Coronary artery (tissue), 2 donors: ENCODE results near the gene RIN3.
"Not testable (repeated sequence)": the region's sequence is repeated elsewhere in the genome, so short reads cannot be mapped to it uniquely, and the experiment has no call there.

Source experiments
- DNase-seq: peaks from one replicate; pipeline ENCODE4 v3.0.0-alpha.2; 2017; ENCODE audit warnings: low spot score
- H3K27ac ChIP-seq, 2 donors: fragments of 200-600 bp; sonication (generic); one replicate each; pipeline ENCODE4 v1.5.1; 2016 to 2019
- H3K4me3 ChIP-seq: fragments of 200-600 bp; sonication (generic); 2 replicates; pipeline ENCODE4 v1.5.1; 2016; ENCODE audit warnings: mild to moderate bottlenecking, moderate library complexity
- TF ChIP-seq, protein P1 (sequence below): fragments of 200-600 bp; sonication (generic); IDR thresholded peaks from one replicate; pipeline ENCODE4 v1.5.1; 2019; ENCODE audit warnings: antibody characterized with exemption

RIN3 gene

DNA sequence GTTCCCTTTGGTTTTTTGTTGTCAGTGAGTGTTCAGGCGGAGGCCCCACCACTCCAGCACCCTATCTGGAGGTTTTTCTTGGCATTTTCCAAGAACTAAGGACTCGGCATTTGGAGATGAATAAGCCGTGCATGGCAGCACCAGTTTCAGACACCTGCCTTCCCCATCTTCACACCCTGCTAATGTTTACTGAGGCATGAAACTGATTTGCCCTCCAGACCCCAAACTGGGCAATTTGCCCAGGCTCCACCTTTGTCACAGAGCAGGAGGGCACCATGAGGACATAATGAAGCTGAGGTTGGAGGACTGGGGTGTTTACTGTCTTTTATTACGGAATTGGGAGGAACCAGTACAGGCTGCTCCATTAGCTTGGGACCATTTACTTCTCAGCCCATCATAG, 121.5 kb downstream of the RIN3 start:
- no peak overlapping the region for H3K27ac ChIP-seq
- TF ChIP-seq, protein P1, sequence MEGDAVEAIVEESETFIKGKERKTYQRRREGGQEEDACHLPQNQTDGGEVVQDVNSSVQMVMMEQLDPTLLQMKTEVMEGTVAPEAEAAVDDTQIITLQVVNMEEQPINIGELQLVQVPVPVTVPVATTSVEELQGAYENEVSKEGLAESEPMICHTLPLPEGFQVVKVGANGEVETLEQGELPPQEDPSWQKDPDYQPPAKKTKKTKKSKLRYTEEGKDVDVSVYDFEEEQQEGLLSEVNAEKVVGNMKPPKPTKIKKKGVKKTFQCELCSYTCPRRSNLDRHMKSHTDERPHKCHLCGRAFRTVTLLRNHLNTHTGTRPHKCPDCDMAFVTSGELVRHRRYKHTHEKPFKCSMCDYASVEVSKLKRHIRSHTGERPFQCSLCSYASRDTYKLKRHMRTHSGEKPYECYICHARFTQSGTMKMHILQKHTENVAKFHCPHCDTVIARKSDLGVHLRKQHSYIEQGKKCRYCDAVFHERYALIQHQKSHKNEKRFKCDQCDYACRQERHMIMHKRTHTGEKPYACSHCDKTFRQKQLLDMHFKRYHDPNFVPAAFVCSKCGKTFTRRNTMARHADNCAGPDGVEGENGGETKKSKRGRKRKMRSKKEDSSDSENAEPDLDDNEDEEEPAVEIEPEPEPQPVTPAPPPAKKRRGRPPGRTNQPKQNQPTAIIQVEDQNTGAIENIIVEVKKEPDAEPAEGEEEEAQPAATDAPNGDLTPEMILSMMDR: no peak
- H3K4me3 ChIP-seq: no peak overlapping the region
- no peak for DNase-seq

DNA sequence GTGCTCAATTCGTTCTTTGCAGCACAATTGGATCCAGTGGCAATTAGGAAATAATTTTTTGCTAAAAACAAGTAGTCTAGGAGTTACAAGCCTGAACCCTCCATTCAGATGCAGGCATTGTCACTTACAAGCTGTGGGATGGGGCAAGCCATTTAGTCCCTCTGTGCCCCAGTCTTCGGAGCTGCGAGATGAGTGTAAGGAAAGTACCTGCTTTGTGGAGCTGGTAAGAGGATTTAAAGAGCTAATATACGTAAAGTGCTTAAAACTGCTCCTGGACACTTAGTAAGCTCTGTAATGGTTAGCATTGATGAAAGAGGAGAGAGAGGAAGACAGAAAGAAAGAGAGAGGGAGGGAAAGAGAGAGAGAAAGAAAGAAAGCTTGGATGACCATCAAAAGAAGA, 122.3 kb downstream of the RIN3 start:
- no peak for DNase-seq
- H3K4me3 ChIP-seq: no peak overlapping the region
- TF ChIP-seq, protein P1: no peak
- no peak overlapping the region for H3K27ac ChIP-seq

DNA sequence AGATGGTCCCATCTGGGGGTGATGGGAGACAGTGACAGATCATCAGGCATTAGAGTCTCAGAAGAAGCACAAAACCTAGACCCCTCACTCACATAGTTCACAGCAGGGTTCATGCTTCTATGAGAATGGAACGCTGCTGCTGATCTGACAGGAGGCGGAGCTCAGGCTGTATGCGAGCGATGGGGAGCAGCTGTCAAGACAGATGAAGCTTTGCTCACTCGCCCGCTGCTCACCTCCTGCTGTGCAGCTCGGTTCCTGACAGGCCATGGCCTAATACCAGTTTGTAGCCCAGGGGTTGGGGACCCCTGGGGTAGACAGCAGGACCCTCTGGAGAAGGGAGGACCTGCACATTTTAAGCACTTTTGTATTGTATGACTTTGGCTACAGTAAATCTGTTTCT, 123.6 kb downstream of the RIN3 start:
- no peak for DNase-seq
- no peak overlapping the region for H3K4me3 ChIP-seq
- TF ChIP-seq, protein P1: no peak

DNA sequence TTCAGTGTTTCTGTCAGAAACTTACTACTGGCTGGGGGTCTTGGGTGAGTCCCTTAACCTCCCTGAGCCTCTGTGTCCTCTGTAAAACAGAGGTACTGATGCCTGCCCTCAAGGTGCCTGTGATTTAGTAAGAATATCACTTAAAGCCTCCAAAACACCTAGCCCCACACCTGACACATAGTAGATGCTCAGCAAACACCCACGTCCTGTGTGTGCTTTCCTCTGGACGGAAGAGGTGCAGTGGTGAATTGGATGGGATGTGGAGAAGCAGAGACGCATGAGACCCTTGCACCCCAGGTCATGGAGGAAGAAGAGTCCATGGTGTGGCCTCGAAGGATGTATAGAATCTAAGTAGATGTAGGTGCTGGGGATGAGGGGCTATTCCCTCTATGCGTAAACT, 124.3 kb downstream of the RIN3 start:
- no peak overlapping the region for H3K27ac ChIP-seq
- TF ChIP-seq, protein P1: no peak
- DNase-seq: no peak
- no peak overlapping the region for H3K4me3 ChIP-seq

More for the DNA sequence above, 123.6 kb downstream of the RIN3 start:
- no peak overlapping the region for H3K27ac ChIP-seq

DNA sequence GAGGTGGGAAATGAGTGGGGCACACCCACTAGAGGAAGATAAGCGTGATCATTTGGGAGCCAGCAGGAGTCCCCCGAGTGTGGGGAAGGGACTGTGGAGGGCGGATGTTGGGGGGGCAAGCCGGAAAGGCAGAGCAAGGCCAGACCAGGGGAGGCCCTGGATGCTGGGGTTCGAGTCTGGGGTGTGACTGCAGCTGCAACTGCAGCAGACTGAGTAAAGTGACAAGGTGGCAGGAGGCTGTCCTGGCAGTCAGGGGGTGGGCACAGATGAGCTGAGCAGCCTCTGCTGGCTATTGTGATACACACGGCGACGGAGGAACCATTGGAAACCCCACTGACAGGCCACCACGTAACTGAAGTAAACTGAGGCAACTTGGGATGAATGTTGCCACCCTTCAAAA, 124.7 kb downstream of the RIN3 start:
- TF ChIP-seq, protein P1: no peak
- DNase-seq: no peak

DNA sequence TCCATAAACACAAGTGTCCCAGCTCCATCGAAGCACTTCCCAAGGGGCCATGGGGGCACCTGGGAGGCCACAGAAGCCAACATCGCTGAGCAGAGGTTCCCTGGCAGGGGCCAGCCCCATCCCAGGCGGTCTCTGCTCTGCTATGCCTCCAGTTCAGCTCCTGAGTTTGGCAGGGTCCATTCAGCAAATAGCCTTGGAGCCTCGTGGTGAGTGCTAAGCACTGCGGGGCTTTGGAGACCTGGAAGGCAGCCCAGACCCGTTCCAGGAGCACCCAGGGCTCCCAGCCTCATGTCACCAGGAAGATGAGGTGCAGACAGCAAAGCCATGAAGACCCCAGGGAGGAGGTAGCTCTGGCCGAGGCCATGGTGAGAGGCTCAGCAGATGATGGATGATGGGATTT, 125.3 kb downstream of the RIN3 start:
- peak; percentile 73 for DNase-seq
- H3K27ac ChIP-seq: peak overlapping the region; percentile 39 to 46
- TF ChIP-seq, protein P1: no peak
- no peak overlapping the region for H3K4me3 ChIP-seq

More for the DNA sequence above, 124.7 kb downstream of the RIN3 start:
- H3K27ac ChIP-seq: peak overlapping the region in 1 of 2 donors; percentile 46
- no peak overlapping the region for H3K4me3 ChIP-seq

DNA sequence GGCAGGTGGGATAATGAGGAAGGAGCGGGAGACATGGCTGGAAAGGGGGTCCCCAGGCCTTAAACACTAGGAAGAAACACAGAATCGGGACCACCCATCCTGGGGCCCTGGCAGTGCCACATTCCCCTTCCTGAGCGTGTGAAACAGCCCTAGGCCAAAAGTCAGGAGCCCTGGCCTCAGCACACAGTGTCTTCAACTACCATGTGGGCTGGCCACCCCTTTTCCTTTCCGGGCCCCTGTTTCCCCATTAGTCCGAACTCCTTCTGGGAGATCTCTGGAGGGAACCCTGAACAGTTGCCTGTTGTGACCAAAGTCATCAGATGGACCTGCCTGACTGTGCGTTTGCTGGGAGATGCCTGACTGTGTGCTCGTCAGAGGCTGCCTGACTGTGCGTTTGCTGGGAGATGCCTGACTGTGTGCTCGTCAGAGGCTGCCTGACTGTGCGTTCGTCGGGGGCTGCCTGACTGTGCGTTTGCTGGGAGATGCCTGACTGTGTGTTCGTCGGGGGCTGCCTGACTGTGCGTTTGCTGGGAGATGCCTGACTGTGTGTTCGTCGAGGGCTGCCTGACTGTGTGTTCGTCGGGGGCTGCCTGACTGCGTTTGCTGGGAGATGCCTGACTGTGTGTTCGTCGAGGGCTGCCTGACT, 126.0 kb downstream of the RIN3 start:
- not testable (repeated sequence) for DNase-seq, H3K4me3 ChIP-seq
- H3K27ac ChIP-seq: peak overlapping the region; percentile 39 to 46
